Germinal center (tissue), 1 donor: Measurements from ENCODE around the gene PIK3R5.
A peak's percentile ranks its signal among the peaks of the same experiment; 100 is the strongest.
"Not testable (repeated sequence)": the region's sequence is repeated elsewhere in the genome, so short reads cannot be mapped to it uniquely, and the experiment has no call there.

Experiments
- DNase-seq: peaks from one replicate; pipeline ENCODE4 v3.0.0; 2012; ENCODE audit warnings: mixed read lengths, low spot score

Gene PIK3R5

GRCh38 chr17:8894673-8895578 lies 70.6 kb downstream of the PIK3R5 start:
- DNase-seq, result peak; percentile 63

GRCh38 chr17:8894202-8894671 lies 71.3 kb downstream of the PIK3R5 start:
- no peak for DNase-seq

GRCh38 chr17:8893621-8894201 lies 71.8 kb downstream of the PIK3R5 start:
- DNase-seq, result no peak

- no peak for DNase-seq
Observed at GRCh38 chr17:8893059-8893458, 72.4 kb downstream of the PIK3R5 start.

GRCh38 chr17:8892338-8892690 lies 73.2 kb downstream of the PIK3R5 start:
- DNase-seq, result no peak

- DNase-seq, result no peak
Observed at GRCh38 chr17:8890671-8891070, 74.8 kb downstream of the PIK3R5 start.

- no peak for DNase-seq
Observed at GRCh38 chr17:8889458-8890210, 75.9 kb downstream of the PIK3R5 start.

GRCh38 chr17:8888704-8889302 lies 76.7 kb downstream of the PIK3R5 start:
- no peak for DNase-seq

GRCh38 chr17:8887834-8888703 lies 77.4 kb downstream of the PIK3R5 start:
- DNase-seq, result no peak

GRCh38 chr17:8887301-8887700 lies 78.2 kb downstream of the PIK3R5 start:
- DNase-seq, result no peak

GRCh38 chr17:8885967-8886684 lies 79.4 kb downstream of the PIK3R5 start:
- no peak for DNase-seq

GRCh38 chr17:8885163-8885966 lies 80.1 kb downstream of the PIK3R5 start:
- not testable (repeated sequence) for DNase-seq

GRCh38 chr17:8884336-8884990 lies 81.0 kb downstream of the PIK3R5 start:
- no peak for DNase-seq

- no peak for DNase-seq
Observed at GRCh38 chr17:8883353-8883752, 82.2 kb downstream of the PIK3R5 start.

- no peak for DNase-seq
Observed at GRCh38 chr17:8881606-8882005, 83.9 kb downstream of the PIK3R5 start.

GRCh38 chr17:8880466-8880865 lies 85.0 kb downstream of the PIK3R5 start:
- DNase-seq, result no peak

GRCh38 chr17:8879410-8879809 lies 86.1 kb downstream of the PIK3R5 start:
- DNase-seq, result no peak

GRCh38 chr17:8877984-8878383 lies 87.5 kb downstream of the PIK3R5 start:
- DNase-seq, result no peak

GRCh38 chr17:8875957-8876356 lies 89.5 kb downstream of the PIK3R5 start:
- no peak for DNase-seq
